Ovary (tissue), 9 donors: ENCODE measurements around the gene NR3C2. TPM values are rescaled to one million over a fixed set of nuclear protein-coding genes. Genes with fewer than 3 reads are reported as not detected.

Experiments
- DNase-seq, 5 donors: peaks; one replicate each; pipeline ENCODE4 v3.0.0-alpha.2; 2019 to 2020
- H3K27ac ChIP-seq, 2 donors: fragments of 200-600 bp; one replicate each; pipeline versions ENCODE4 v1.5.1 to v1.8.0; 2019 to 2022
- H3K27me3 ChIP-seq: fragments of 200-600 bp; one replicate; pipeline ENCODE4 v1.8.0; 2022
- H3K36me3 ChIP-seq: fragments of 200-600 bp; sonication (generic); one replicate; pipeline ENCODE4 v1.5.1; 2019
- H3K4me1 ChIP-seq: one replicate; pipeline ENCODE4 v1.8.1; 2013; ENCODE audit warnings: mild to moderate bottlenecking, moderate library complexity; ENCODE audit not compliant: insufficient read depth
- H3K4me3 ChIP-seq: fragments of 200-600 bp; sonication (generic); one replicate; pipeline ENCODE4 v1.5.1; 2017
- H3K9me3 ChIP-seq, 2 donors: fragments of 200-600 bp in 1 of 2; sonication (generic) in 1 of 2; one replicate each; pipeline versions ENCODE4 v1.5.1 to v1.8.1; 2013 to 2019; ENCODE audit warnings: mild to moderate bottlenecking in 1 of 2, moderate library complexity in 1 of 2
- CTCF ChIP-seq, 3 donors: fragments of 450-650 bp in 2 of 3; fragments of 200-600 bp in 1 of 3; IDR thresholded peaks; one replicate each; pipeline versions ENCODE4 v1.5.1 to v1.8.0; 2016 to 2022; ENCODE audit warnings: antibody characterized with exemption in 3 of 3, mild to moderate bottlenecking in 1 of 3
- EP300 ChIP-seq: sonication (generic); formaldehyde crosslinking; IDR thresholded peaks from one replicate; pipeline ENCODE4 v1.6.1; 2017; ENCODE audit warnings: antibody characterized with exemption
- POLR2A ChIP-seq: fragments of 450-650 bp; IDR thresholded peaks from one replicate; pipeline ENCODE4 v1.6.1; 2017; ENCODE audit warnings: antibody characterized with exemption, mild to moderate bottlenecking, moderate library complexity
- WGBS, 3 donors: extraction: QIAGEN DNeasy Blood & Tissue Kit in 1 of 3; methylation state at CpG; one replicate each; pipeline versions ENCODE4 v1.1.5 to v1.1.7; 2013 to 2017; 5-methylcytosine and 5-hydroxymethylcytosine counted together
- intact Hi-C, 4 donors: fragments of 100-400 bp; cut with DNase I; formaldehyde crosslinking; loops; one replicate each; pipeline versions ENCODE4 v1.11.0 to v1.15.1; 2022 to 2023
- polyA plus RNA-seq, 2 donors: library from polyadenylated mRNA; stranded (reverse); fragments of 200-250 nt in 1 of 2; fragments of 350-450 nt in 1 of 2; fragmentation: Illumina TruSeq in 1 of 2; extraction: RNeasy Lipid Tissue Mini Kit (QIAGEN cat#74804) in 1 of 2; gene quantifications; one replicate each; pipeline ENCODE4 v1.2.3, GENCODE V29; 2013 to 2014
- total RNA-seq, 7 donors: library from RNA; depleted of rRNA in 2 of 7; stranded (reverse); fragments of >200 nt in 2 of 7; fragmentation: NEBNext Ultra II Directional in 3 of 7; extraction: Animal tissue kit (Norgen Biotek cat#: 25700) in 3 of 7; gene quantifications; one replicate each; pipeline versions ENCODE4 v1.1.0 to v1.2.4, GENCODE V29; 2016 to 2023
- donor health status: DM: no; HTN: no; CAD: no; lungs with moderate emphysema.
- donor health status: DM: no; HTN: no; CAD: no.
- donor health status: Bipolar disorder and iron deficiency.
- donor health status: DM: yes; HTN: yes; CAD: no.
- donor health status: DM: no; HTN: no; CAD: no.
- donor health status: DM: yes; HTN: yes; CAD: no.

Gene NR3C2
- total and polyA plus RNA-seq, 9 donors: 6.8 to 37.5 (median 22.9) TPM

DNA sequence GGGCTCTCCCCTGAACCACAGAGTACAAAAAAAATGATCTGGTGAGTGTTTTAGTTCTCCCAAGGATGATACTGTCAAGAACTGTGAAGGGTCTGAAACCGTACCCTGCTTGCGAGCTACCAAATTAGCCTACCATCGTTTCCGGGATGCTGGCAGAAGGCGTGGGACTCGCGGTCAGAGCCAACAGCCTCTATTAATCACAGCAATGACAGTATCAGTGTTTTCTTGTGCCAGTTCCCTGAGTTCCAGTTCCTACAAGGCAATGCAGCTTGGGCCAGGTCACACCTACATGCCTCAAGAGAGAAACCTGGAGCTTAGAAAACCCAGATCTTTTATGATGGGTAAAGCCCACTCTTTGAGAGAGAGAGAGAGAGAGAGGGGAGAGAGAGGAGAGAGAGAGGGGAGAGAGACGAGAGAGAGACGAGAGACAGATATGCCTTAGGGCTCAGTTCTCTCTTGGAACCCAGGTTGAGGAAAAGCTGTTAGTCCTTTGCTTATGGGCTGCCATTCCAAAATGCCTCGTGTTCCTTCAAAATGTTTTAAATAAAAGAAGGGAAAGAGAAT lies 382.5 kb downstream of the NR3C2 start:
- no peaks in the 10 kb centered on the region for H3K36me3 ChIP-seq
- TF ChIP-seq CTCF (IDR thresholded peaks at IDR 0.05): no peak
- no peak for TF ChIP-seq POLR2A
- TF ChIP-seq EP300: no peak
- H3K9me3 ChIP-seq: no peaks in the 10 kb centered on the region
- no peak overlapping the region for H3K27ac ChIP-seq
- no peaks in the 10 kb centered on the region for H3K27me3 ChIP-seq
- no peak overlapping the region for H3K4me3 ChIP-seq
- no peak for DNase-seq
- H3K4me1 ChIP-seq: no peaks in the 10 kb centered on the region
- intact Hi-C loops: loop anchor here in 1 of 4 donors (2.0 kb wide), 1 partner anchor 21 kb away; no protein-coding TSS in a partner anchor
- 74 to 81% (median 78%) methylated on average over 10 of the region's 10 CpGs for WGBS, 3 donors

GRCh38 chr4:148057984-148058859 lies 384.0 kb downstream of the NR3C2 start:
- no peak for DNase-seq
- intact Hi-C loops: no loop called here
- H3K36me3 ChIP-seq: no peaks in the 10 kb centered on the region
- H3K27ac ChIP-seq: no peak overlapping the region
- WGBS, 3 donors: 91 to 93% (median 92%) methylated on average over 14 of the region's 14 CpGs
- peaks cover 1% of the 10 kb centered on the region for H3K4me1 ChIP-seq
- H3K9me3 ChIP-seq: no peaks in the 10 kb centered on the region
- no peaks in the 10 kb centered on the region for H3K27me3 ChIP-seq
- no peak overlapping the region for H3K4me3 ChIP-seq
- TF ChIP-seq EP300: no peak
- no peak for TF ChIP-seq POLR2A
- TF ChIP-seq CTCF (IDR thresholded peaks at IDR 0.05): no peak

- no peaks in the 10 kb centered on the region for H3K9me3 ChIP-seq
- H3K27ac ChIP-seq: no peak overlapping the region
- no peaks in the 10 kb centered on the region for H3K27me3 ChIP-seq
- no peaks in the 10 kb centered on the region for H3K36me3 ChIP-seq
- WGBS, 3 donors: 98 to 99% (median 99%) methylated on average over 5 of the region's 5 CpGs
- no peak overlapping the region for H3K4me3 ChIP-seq
- H3K4me1 ChIP-seq: peaks cover 1% of the 10 kb centered on the region
- intact Hi-C loops: no loop called here
- DNase-seq: no peak
- no peak for TF ChIP-seq EP300
- TF ChIP-seq CTCF (IDR thresholded peaks at IDR 0.05): no peak
- no peak for TF ChIP-seq POLR2A
Measured at GRCh38 chr4:148057516-148057915, 384.7 kb downstream of the NR3C2 start.

GRCh38 chr4:148056879-148057278 lies 385.3 kb downstream of the NR3C2 start:
- 73 to 77% (median 75%) methylated on average over 6 of the region's 6 CpGs for WGBS, 3 donors
- no peak for TF ChIP-seq EP300
- no peak for TF ChIP-seq POLR2A
- TF ChIP-seq CTCF (IDR thresholded peaks at IDR 0.05): no peak
- H3K27ac ChIP-seq: no peak overlapping the region
- H3K9me3 ChIP-seq: no peaks in the 10 kb centered on the region
- no peak overlapping the region for H3K4me3 ChIP-seq
- no peaks in the 10 kb centered on the region for H3K27me3 ChIP-seq
- DNase-seq: no peak
- intact Hi-C loops: no loop called here
- no peaks in the 10 kb centered on the region for H3K36me3 ChIP-seq
- H3K4me1 ChIP-seq: peaks cover 1% of the 10 kb centered on the region
